ENCODE data around the gene C11orf52.

Gene C11orf52

DNA sequence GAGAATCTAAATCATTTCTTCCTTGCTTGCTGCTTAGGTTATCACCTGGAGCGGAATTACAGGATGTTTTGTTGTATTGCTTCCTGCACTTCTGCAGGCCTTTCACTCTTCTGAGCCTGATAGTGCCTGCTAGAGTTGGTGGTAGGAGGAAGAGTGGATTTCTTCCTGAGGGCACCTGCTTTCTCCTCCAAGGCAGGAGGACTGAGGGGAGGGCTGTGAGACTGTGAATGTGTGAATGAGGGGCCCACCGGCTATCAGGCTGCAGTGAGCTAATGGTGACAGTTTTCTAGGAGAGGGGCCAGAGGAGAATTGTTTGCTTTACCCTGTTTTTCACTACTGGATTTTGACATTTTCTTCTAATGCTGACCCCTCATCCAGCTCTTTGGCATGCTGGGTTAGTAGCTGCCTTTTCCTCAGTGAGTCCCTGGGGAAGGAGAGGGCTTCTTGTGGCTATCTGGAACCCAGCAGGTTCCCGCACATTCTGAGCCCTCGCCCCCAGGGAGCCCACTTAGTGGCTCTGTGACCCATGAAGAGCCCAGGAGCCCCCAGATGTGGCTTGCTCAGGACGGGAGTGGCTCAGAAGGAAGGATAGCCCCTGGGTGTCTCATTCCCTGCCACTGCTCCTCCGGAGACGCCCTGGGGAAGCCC is 57.5 kb downstream of the C11orf52 start:
- no peak for DNase-seq (ENCODE audit: low read depth)
